Measurements from ENCODE around the gene PDK2.

The PDK2 gene

GRCh38 chr17:50120475-50121253, 25.5 kb downstream of the PDK2 start:
- DNase-seq: no peak

- no peak for DNase-seq
Observed at GRCh38 chr17:50122945-50123344, 27.8 kb downstream of the PDK2 start.

GRCh38 chr17:50123649-50124349, 28.6 kb downstream of the PDK2 start:
- DNase-seq: no peak

GRCh38 chr17:50125420-50125997, 30.4 kb downstream of the PDK2 start:
- DNase-seq: no peak

GRCh38 chr17:50127697-50128361, 32.7 kb downstream of the PDK2 start:
- no peak for DNase-seq

- DNase-seq: no peak
Observed at GRCh38 chr17:50128441-50129352, 33.5 kb downstream of the PDK2 start.

GRCh38 chr17:50129353-50129727, 34.2 kb downstream of the PDK2 start:
- DNase-seq: no peak

GRCh38 chr17:50129728-50130558, 34.8 kb downstream of the PDK2 start, which contains the start of gene SAMD14:
SAMD14 (minus strand) TSS chr17:50130160; CDS start chr17:50124959, 5,201 bp downstream.
- DNase-seq: no peak

GRCh38 chr17:50130559-50131305, 35.6 kb downstream of the PDK2 start:
- DNase-seq: no peak

- no peak for DNase-seq
Observed at GRCh38 chr17:50132104-50132794, 37.1 kb downstream of the PDK2 start.

- no peak for DNase-seq
Observed at GRCh38 chr17:50133028-50133768, 38.0 kb downstream of the PDK2 start.

- no peak for DNase-seq
Observed at GRCh38 chr17:50133769-50134099, 38.6 kb downstream of the PDK2 start.

GRCh38 chr17:50134206-50135110, 39.3 kb downstream of the PDK2 start:
- DNase-seq: no peak

- DNase-seq: no peak
Observed at GRCh38 chr17:50135316-50136095, 40.4 kb downstream of the PDK2 start.

- DNase-seq: no peak
Observed at GRCh38 chr17:50136096-50136687, 41.0 kb downstream of the PDK2 start.

- no peak for DNase-seq
Observed at GRCh38 chr17:50137042-50137441, 41.9 kb downstream of the PDK2 start.

- DNase-seq: no peak
Observed at GRCh38 chr17:50139185-50139783, 44.1 kb downstream of the PDK2 start.
